ENCODE data around the gene FOXL2NB. TPM values are rescaled to one million over a fixed set of nuclear protein-coding genes. Genes with fewer than 3 reads are reported as not detected.

Gene FOXL2NB
- total RNA-seq, 1 experiment from 2014 or later: not detected

DNA sequence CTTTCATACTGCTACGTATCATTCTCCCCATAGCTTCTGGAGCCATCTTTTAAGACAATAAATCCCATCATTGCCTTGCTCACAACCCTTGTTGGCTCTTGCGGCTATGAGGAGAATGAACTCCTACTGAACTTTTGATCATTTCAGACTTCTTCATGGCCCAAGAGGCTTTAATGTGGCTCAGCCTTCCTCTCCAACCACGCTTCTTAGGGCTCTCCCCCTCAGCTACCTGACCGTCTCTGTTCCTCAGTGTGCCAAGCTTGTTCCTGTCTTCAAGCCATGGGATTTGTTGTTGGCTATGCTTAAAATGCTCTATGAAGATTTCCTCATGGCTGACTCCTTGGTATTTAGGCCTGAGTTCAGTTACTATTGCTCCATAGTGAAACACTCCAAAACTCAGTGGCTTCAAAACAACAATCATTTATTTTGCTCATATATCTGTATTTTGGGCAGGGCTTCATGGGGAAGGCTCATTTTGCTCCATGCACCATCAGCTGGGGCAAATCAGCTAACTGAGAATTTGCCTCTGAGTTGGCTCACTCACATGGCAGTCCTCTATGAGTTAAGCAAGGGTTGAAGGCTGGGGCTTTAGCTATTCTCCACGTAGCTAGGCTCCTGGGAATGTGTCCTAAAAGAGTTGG, 47.5 kb upstream of the FOXL2NB start:
- intact Hi-C loops (cut with micrococcal nuclease; ENCODE audit: unreplicated experiment): no loop called here
- Histone ChIP-seq H3K4me1 (ENCODE audit: insufficient read depth, low read length, poor library complexity, severe bottlenecking) (no peaks in the 10 kb centered on the region), H3K36me3 (ENCODE audit: insufficient read depth, low read length, poor library complexity, severe bottlenecking) (no peaks in the 10 kb centered on the region), H3K27ac (ENCODE audit: low read depth, low read length, poor library complexity, severe bottlenecking) (no peak overlapping the region), H3K27me3 (replicated peaks; ENCODE audit: insufficient read depth, low read depth, low read length, poor library complexity) (no peaks in the 10 kb centered on the region), H3K4me3 (ENCODE audit: low read depth, low read length, poor library complexity, severe bottlenecking) (no peak overlapping the region), H3K9me3 (ENCODE audit: low read depth, low read length, poor library complexity, severe bottlenecking) (no peaks in the 10 kb centered on the region)
- no peak for DNase-seq (ENCODE audit: low spot score)
- no peak for TF ChIP-seq CTCF (conservative IDR thresholded peaks at IDR 0.05; ENCODE audit: low read depth, low read length)
- no peak for TF ChIP-seq EZH2 (IDR thresholded peaks at IDR 0.05; ENCODE audit: borderline replicate concordance, low read depth, low read length, poor library complexity, severe bottlenecking)
- no TSS peak for BruUV-seq (replicated peaks)
- ChIA-PET POLR2A (ENCODE audit: low non-redundant PET) (no interaction called here), CTCF (interaction anchor here (1.8 kb wide), 1 partner anchor 16 kb away, joined by 5 read pairs; no protein-coding TSS in a partner anchor)

DNA sequence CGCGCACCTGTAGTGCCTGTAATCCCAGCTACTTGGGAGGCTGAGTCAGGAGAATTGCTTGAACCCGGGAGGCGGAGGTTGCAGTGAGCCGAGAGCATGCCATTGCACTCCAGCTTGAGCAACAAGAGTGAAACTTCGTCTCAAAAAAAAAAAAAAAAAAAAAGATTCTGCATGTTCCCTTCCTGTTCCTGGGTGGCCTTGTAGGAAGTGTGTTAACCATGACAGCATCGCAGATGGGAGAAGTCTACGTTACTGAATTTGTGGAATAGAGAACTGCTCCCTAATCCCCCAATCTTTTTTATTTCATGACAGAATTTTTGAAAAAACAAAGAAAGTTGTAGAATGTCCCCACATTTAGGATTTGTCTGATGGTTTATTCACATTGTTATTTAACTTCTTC, 45.5 kb upstream of the FOXL2NB start:
- no peaks in the 10 kb centered on the region for H3K36me3 ChIP-seq (ENCODE audit: insufficient read depth, low read length, poor library complexity, severe bottlenecking)
- H3K9me3 ChIP-seq (ENCODE audit: low read depth, low read length, poor library complexity, severe bottlenecking): no peaks in the 10 kb centered on the region
- POLR2A ChIA-PET (ENCODE audit: low non-redundant PET): interaction anchor here (0.7 kb wide), 1 partner anchor 27 kb away, joined by 5 read pairs; no protein-coding TSS in a partner anchor
- no peak for DNase-seq (ENCODE audit: low spot score)
- CTCF ChIA-PET: no interaction called here
- H3K4me1 ChIP-seq (ENCODE audit: insufficient read depth, low read length, poor library complexity, severe bottlenecking): no peaks in the 10 kb centered on the region
- no peak overlapping the region for H3K27ac ChIP-seq (ENCODE audit: low read depth, low read length, poor library complexity, severe bottlenecking)
- no peak overlapping the region for H3K4me3 ChIP-seq (ENCODE audit: low read depth, low read length, poor library complexity, severe bottlenecking)
- intact Hi-C loops (cut with micrococcal nuclease; ENCODE audit: unreplicated experiment): no loop called here
- H3K27me3 ChIP-seq (replicated peaks; ENCODE audit: insufficient read depth, low read depth, low read length, poor library complexity): no peaks in the 10 kb centered on the region
- TF ChIP-seq CTCF (conservative IDR thresholded peaks at IDR 0.05; ENCODE audit: low read depth, low read length) (no peak), EZH2 (IDR thresholded peaks at IDR 0.05; ENCODE audit: borderline replicate concordance, low read depth, low read length, poor library complexity, severe bottlenecking) (no peak)
- no TSS peak for BruUV-seq (replicated peaks)

GRCh38 chr3:138902171-138902570, 44.8 kb upstream of the FOXL2NB start:
- intact Hi-C loops (cut with micrococcal nuclease; ENCODE audit: unreplicated experiment): no loop called here
- CTCF ChIA-PET: no interaction called here
- POLR2A ChIA-PET (ENCODE audit: low non-redundant PET): no interaction called here

More at GRCh38 chr3:138902171-138902570, 44.8 kb upstream of the FOXL2NB start:
- Histone ChIP-seq H3K27ac (ENCODE audit: low read depth, low read length, poor library complexity, severe bottlenecking) (no peak overlapping the region), H3K4me3 (ENCODE audit: low read depth, low read length, poor library complexity, severe bottlenecking) (no peak overlapping the region), H3K36me3 (ENCODE audit: insufficient read depth, low read length, poor library complexity, severe bottlenecking) (no peaks in the 10 kb centered on the region), H3K4me1 (ENCODE audit: insufficient read depth, low read length, poor library complexity, severe bottlenecking) (no peaks in the 10 kb centered on the region), H3K27me3 (replicated peaks; ENCODE audit: insufficient read depth, low read depth, low read length, poor library complexity) (no peaks in the 10 kb centered on the region), H3K9me3 (ENCODE audit: low read depth, low read length, poor library complexity, severe bottlenecking) (no peaks in the 10 kb centered on the region)
- no peak for DNase-seq (ENCODE audit: low spot score)
- BruUV-seq (replicated peaks): no TSS peak
- TF ChIP-seq EZH2 (IDR thresholded peaks at IDR 0.05; ENCODE audit: borderline replicate concordance, low read depth, low read length, poor library complexity, severe bottlenecking) (no peak), CTCF (conservative IDR thresholded peaks at IDR 0.05; ENCODE audit: low read depth, low read length) (no peak)

Data from A673 (cell line).